NCI-H1694 (cell line): ENCODE data around the gene NOX3.
"Not testable (repeated sequence)": the region's sequence is repeated elsewhere in the genome, so short reads cannot be mapped to it uniquely, and the experiment has no call there.

Source experiments
- DNase-seq: peaks from one replicate; lab custom pipeline; 2025; lab: John Stamatoyannopoulos, UW

NOX3 gene

DNA sequence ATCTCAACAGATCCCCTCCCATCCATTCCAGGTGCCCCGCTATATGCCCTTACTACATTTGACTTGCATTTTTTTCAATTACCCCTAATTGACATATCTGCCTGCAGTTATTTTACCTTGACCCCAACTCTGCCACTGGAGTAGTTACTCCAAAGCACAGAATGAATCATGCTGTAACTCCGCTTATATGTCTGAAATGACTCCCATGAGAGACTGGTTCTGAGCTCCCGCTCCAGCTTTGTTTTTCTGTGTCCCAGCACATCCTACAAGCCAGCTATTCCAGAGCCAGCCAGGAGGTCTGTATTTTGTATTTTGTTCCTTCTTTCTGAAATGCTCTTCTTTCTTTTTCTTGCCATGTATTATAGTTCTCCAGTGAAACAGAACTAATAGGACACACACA, 10.9 kb upstream of the NOX3 start:
- DNase-seq: no peak

DNA sequence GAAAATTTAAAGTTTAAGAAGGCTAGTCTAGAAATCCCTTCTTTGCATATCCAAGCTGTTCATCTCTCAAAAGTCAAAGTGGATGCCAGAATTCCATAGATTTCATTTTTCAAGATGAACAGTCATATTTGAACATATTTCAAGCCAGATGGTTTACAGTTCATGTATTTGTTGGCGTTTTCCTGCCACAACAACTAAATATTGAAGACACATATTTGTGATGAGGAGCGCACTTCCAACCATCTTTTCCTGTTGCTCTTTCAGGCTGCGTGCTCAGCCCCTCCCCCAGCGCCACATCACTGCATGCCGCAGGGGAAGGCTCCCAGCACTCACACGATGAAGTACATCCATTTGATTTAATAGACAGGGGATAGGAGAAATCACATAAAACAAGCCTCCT, 5.9 kb upstream of the NOX3 start:
- no peak for DNase-seq

DNA sequence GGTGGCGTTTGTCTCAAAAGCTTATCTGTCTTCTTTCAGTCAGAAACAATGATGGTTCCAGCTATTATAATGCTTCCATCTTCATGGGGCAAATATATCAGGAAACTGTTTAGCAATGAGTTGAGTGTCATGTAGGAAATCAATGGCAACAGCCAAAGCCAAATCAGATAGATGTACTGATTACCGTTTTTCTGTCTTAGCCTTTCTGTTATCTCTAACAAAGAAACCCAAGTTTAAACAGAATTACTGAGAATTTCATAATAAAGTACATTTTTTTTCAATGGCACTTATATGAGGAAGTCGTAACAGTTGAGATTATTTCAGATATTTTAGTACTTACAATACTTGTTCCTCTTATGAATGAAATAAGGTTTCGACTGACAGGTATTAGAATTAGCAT, 1.2 kb downstream of the NOX3 start:
- no peak for DNase-seq

DNA sequence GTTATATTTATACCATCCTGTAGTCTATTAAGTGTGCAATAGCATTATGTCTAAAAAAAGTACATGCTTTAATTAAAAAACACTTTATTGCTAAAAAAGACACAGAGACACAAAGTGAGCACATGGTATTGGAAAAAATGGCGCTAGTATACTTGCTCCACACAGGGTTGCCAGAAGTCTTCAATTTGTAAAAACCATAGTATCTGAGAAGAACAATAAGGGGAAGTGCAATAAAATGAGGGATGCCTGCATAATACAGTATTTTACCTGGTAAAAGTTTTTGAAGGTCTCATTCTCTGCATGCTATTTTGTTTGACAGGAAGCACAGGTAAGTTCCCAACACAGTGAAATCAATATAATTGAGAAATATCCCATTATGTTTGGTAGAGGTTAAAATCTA, 1.6 kb downstream of the NOX3 start:
- DNase-seq: no peak

DNA sequence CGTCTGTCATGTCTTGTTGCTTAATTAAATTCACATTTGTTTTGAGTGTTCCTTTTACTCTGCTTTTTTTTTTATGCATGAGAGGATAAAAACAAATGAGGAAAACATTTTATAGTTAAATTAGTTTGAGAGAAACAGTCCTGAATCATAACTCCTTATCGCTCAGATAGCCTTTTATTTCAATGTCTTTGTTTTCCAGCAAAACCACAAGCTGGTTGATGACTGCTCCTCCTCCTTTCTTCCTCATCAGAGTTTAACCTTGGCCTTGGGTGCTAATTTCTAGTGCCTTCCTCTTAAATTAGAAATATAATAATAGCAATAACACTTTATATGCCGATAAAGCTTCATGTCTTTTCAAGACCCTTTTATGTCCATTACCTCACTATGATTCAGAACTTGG, 3.1 kb downstream of the NOX3 start:
- DNase-seq: no peak

DNA sequence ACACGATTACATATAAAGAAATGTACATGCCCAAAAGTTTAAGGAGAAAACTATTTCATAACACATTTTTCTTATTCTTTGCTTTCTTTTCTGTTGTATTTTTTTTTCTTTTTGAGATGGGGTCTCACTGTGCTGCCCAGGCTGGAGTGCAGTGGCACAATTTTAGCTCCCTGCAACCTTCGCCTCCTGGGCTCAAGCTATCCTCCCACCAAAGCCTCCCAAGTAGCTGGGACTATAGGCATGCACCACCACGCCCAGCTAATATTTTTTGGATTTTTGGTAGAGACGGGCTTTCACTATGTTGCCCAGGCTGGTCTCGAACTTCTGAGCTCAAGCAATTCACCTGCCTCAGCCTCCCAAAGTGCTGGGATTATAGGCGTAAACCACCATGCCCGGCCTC, 4.1 kb downstream of the NOX3 start:
- DNase-seq: not testable (repeated sequence)

DNA sequence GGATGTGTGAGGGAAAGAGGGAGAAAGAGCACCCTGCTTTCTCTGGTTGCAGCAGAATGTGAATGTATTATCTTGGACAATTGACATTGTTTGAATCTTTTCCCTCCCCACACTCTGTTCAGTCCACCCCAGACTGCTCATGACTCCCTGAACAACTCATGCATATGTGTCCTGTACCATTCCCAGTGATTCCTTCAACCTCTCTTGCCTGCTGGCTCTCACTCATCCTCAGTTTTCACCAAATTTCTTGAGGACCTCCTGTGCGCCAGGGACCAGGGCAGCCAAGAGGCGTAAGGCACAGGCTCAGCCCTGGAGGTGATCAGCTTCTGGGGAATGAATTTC, 5.4 kb downstream of the NOX3 start:
- DNase-seq: no peak

DNA sequence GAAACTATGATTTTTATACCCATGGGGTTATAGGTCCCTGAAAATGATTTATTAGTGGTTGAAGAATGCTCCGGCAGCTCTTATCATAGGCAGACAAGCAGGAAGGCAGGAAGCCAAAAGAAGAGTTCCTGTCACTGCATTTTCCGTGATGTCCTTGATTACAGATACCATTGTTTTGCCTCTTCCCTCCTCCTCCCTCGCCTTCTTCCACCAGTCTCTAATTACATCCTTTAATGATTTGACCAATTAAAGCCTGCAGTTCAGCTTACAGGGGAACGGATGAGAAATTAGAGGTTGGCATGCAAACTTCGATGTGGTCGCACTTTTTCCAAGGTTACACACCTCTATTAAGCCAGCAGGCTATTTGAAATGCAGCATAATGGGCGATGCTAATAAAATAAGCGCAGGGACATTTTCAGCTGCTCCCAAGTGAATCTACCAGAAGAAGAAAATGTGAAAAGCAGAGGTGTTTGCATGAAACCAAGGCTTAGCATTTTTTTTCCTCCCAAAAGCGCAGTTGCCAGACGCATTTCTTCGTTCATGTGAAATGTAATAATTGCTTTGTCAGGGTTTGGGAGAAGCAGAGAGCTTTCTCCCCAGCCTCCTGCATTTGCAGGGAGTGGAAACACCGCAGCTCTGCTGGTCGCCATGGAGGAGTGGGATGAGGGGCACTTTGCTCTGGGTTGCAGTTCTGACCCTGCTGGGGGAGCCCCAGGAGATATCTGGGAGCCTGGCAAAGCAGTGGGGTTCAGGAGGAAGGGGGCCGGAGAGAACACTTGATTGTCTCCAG, 6.0 kb downstream of the NOX3 start:
- DNase-seq: peak; percentile 48

DNA sequence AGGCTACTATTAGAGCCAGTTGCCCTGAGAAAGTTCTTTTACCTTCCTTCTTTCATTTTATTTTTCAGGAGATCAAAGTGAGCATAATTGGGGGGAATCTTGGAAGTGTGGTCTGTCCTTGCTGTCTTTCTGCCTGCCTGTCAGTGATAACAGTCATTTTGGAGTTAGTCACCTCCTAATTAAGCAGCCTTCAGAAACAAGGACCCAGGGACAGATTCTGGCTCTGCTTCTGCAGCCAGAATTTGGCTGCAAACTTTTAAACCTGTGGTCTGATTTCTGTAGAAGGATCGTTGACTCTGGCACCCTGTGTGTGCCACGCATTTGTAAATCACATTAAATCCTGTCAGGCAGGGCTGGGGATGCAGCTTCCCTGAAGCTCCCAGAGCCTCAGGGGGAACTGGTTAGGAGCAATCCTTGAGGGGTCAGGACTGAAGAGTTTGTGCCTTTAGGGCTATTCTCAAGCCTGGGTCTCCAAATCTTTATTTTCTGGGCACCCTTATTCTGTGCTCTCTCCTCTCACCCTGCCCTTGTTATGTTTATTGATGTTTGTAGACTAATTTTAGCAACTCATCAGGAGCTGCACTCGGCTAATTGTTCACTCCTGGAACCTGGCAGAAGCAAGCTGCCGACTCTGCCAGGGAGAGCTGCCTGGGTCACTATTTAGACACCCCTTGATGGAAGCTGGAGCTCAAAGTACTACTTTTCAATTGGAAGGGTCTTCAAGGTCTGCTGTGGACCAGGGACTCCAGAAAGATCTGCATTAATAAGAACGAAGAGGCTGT, 6.8 kb downstream of the NOX3 start:
- peak; percentile 48 for DNase-seq

DNA sequence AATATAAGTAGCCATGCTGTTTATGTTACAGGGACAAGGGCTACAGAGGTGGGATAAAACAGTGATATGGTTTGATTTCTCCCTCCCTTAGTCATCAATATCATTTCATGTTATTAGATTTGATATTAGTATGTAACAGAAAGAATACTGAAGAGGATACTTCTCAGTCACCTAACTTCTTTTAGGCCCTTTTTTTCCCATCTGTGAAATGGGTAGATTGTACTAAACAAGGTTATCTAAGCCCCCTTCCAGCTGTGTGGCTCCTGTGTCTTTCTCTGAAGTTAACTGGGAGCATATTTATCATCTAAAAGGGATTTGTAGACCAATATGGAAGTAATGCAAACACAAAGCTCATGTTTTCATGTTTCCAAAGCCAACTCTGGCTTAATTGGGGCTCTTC, 7.7 kb downstream of the NOX3 start:
- DNase-seq: no peak

DNA sequence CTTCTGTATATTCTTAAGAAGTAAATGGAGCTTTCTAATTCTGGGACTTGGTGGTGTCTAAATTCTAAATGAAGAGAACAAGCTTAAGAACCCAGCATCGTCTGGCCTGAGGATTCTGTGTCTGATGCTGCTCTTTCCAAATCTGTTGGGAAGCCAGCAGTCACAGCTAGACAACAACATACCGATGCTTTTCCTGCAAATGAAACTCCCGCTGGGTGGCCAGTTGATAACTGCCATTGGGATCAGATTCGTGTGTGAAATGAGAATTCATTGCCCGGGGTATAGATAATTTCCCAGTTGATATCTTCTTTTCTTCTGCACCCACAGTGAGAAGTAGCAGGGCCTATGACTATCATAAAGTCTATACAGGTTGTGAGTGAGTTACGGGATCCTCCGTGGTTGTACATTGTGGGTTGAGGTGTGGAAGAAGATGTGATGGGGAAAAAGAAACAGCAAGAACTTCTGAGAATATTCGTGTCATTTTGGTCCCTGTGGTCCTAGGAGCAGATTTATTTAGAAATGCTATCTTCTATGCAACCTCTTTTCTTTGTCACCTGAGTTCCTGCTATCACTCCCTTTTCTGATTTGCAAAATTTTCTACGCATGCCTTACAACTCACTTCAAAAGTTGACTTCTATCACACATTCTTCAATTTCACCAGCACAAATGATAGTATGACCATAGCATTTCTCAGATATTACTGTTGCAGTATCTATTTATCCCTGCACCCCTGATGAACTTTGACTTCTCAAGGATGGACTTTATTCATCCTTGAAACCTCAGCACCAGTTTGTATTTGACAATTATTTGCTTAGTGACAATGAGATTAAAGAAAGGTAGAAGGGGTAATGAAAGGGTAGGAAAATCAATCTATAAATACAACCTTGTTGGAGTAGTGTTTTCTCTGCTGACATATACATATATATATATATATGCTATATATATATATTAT, 10.4 kb downstream of the NOX3 start:
- no peak for DNase-seq

DNA sequence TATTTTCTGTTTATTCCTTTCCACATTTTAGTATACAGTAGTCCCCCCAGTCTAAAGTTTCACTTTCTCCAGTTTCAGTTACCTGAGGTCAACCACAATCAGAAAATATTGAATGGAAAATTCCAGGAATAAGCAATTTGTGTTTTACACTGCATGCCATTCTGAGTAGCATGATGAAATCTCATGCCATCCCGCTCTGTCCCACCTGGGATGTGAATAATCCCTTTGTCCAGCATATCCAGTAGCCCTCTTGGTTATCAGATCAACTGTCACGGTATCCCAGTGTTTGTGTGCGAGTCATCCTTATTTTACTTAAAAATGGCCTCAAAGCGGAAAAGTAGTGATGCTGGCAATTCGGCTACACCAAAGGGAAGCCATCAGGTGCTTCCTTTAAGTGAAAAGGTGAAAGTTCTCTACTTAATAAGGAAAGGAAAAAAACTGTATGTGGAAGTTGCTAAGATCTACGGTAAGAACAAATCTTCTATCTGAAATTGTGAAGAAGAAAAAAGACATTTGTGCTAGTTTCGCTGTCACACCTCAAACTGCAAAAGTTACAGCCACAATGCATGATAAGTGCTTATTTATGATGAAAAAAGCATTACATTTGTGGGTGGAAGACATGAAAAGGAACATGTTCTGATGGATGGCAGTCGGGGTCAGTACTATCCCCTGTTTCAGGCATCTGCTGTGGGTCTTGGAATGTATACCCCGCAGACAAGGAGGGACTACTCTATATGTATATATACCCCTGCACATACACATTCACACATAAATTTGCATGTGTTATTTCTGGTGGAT, 11.3 kb downstream of the NOX3 start:
- DNase-seq: no peak

DNA sequence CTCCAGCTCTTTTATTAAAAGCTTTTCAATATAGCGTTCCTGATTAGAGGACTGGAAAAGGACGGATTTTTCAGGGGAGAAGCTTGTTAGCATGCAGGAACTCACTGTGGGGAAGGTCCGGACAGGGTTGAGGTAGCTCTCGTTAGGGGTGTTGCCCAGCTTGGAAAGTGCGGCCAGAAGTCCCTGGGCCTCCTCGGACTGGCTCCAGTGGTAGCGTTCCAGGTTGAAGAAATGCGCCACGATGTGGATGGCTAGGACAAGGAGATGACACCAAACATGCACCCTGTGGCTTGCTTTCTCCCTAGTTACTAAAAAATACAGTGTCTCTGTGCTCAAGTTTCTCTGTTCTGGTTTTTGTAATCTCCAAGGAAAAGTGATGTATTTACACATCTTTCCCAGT, 12.5 kb downstream of the NOX3 start:
- no peak for DNase-seq

DNA sequence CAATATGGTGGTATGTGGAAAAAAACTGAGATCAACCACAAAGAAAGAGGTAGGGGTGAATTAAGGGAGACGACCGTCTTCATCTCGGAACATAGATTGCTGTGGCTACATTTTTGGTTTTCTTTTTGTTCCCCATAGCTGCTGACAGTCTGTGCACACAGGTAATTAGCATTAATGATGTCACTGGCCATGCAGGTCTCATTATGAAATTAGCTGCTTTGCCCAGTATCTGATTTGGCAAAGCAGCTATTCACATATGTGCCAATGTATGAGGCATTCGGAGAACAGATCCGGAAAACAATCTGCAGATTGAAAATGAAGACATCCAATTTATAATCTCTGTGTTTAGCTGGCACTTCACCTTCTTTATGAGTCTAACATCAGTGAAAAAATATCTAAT, 13.1 kb downstream of the NOX3 start:
- peak; percentile 62 for DNase-seq

DNA sequence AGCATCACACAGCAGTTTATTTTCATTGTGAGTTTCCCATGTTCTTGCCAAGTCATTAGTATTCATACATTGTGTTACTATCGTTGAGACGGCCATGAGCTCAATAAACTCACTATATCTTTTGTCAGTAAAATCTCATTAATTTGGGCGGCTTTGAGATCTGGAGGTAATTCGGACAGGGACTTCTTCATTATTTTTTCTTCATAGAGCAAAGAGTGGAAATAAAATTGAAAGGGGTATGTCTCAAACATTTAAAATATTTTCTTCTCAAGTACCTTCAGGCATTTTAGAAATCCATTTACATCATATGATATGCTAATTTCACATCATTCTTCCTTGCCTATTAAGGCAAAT, 14.6 kb downstream of the NOX3 start:
- DNase-seq: no peak

DNA sequence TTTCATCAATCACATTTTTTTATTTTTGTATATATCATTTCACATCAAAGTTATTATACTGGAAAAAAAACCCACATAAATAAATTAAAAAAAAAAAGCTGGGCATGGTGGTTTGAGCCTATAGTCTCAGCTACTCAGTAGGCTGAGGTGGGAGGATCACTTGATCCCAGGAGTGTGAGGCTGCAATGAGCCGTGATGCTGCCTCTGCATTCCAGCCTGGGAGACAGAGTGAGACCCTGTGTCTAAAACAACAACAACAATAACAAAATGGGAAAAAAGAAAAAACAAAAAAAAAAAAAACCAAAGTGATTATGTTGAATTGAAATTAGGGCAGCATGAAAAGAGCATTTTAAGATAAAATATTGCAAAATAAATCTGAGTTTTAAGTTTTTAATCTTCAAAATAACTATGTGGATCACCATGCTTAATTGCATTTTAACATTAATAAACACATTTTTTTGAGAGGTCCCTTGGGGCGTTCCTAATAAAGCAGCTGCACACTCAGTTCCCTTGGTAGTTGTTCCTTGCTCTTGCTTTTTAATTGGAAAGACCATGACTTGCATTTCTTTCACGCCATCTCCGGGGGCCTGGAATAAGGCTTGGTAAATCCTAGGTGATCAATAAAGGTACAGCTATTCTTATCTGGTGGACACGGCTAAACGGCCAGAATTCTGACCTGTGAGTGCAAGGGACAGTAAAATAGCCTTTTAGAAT, 15.1 kb downstream of the NOX3 start:
- peak; percentile 41 for DNase-seq

DNA sequence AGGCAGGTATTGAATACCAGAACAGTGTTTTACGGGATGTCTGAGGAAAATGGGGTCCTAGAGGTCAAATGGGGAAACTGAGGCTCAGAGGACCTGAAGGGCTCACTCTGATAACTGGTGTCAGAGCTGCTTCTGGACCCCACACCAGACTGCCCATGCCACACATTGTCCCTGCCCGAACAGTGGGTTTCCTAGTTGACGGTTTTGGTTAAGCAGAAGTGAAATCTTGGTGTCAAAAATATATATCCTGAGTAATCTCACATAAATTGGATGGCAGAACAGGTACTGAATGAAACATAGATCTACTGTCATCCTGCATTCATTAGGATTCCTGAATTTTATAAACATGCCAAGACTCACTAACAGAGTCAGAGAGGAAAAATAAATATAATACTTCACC, 16.3 kb downstream of the NOX3 start:
- no peak for DNase-seq

DNA sequence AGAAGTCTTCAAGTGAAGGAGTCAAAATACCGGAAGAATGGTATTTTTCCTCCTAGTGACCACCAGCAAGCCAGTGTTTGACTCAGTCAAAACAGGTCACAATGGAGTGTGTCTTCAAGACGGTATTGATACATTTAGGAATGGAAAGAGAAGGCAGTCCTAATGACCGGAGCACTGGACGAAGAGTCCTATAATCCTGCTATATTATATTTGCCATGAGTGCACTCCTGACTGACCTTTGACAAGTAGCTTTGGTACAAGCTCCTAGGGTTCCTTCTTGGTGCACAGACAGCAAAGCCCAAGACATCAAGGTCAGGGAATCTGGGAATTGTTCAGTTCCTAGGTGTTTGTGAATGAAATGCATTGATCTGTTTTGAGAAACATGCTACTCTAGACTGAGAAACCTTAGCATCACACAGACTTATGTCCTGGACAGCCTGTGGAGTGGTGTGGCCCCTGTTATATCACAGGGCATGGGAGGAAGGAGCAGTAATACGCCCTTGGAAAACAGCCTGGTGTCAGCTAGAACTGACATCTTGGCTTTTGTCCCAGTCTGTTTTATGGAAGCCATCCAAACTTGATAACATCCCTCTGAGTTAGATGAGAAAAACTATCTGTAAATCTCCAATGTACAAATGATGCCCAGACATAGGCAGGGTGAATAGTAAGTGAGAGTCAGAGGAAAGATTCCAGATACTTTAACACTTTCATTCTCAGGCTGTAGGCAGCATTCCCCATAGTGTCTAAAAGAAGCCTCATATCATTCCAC, 18.5 kb downstream of the NOX3 start:
- DNase-seq: peak; percentile 56

DNA sequence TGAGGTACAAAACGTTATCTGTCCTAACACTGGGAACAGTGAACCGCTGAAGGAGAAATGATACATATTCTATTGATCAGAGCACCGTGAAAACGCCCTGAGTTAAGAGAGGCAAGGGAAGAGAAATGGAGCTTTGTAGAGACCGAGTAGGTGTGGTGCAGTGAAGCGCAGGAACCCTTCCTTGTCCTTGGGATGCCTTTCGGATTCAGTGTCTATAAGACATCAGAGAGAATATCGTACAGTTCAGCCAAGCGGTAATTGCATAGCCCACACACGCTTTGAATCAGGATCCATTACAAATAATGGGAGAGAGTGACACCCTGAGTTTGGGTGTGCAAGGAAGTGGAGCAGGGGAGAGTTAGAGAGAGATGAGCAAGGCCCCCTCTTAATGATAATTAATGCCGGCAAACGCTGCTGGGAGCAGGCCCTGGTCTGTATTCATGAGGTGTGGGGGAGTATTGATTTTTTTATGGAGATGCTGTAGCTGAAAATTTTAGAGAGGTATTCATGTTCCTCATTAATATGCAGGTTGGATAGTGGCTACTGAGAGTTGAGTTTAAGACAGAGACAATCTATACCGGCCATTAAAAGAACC, 20.7 kb downstream of the NOX3 start:
- no peak for DNase-seq

DNA sequence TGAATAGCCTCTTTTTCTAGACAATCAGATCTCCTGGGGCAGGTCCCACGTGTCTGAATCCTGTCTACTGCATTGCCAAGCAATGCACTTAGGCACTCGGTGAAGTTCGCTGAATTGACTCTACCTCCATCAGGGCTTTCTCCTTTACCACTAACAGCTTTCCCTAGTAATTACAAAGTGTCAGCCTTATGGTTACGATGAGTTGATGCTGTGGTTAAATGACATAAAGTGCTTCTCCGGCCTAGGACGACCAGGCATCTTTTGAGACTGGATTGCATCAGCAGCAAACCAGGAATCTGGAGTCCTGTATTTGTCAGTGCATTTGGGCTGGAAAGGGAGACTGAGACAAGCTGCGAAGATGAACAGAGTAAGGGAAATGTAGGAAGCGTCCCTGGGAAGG, 21.5 kb downstream of the NOX3 start:
- no peak for DNase-seq
